ENCODE results near the gene ALG11.

- TF ChIP-seq, protein P1, sequence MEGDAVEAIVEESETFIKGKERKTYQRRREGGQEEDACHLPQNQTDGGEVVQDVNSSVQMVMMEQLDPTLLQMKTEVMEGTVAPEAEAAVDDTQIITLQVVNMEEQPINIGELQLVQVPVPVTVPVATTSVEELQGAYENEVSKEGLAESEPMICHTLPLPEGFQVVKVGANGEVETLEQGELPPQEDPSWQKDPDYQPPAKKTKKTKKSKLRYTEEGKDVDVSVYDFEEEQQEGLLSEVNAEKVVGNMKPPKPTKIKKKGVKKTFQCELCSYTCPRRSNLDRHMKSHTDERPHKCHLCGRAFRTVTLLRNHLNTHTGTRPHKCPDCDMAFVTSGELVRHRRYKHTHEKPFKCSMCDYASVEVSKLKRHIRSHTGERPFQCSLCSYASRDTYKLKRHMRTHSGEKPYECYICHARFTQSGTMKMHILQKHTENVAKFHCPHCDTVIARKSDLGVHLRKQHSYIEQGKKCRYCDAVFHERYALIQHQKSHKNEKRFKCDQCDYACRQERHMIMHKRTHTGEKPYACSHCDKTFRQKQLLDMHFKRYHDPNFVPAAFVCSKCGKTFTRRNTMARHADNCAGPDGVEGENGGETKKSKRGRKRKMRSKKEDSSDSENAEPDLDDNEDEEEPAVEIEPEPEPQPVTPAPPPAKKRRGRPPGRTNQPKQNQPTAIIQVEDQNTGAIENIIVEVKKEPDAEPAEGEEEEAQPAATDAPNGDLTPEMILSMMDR (IDR thresholded peaks at IDR 0.05): no peak
- TF ChIP-seq POLR2A (IDR thresholded peaks at IDR 0.05): no peak
Observed at GRCh38 chr13:52016296-52016695, 4.1 kb downstream of the ALG11 start.

Measured in suprapubic skin (tissue), 3 donors.